Hepatocyte (in vitro differentiated cells): ENCODE data around the gene PTPRD.

ENCODE experiments used
- EZH2 ChIP-seq: fragments of 200-600 bp; sonication (generic); IDR thresholded peaks from 2 replicates; pipeline ENCODE4 v1.6.1; 2016; ENCODE audit warnings: antibody characterized with exemption, mild to moderate bottlenecking, borderline replicate concordance
- EZH2phosphoT487 ChIP-seq: fragments of 200-600 bp; sonication (generic); IDR thresholded peaks from one replicate; pipeline ENCODE4 v1.6.1; 2018; ENCODE audit warnings: antibody characterized with exemption, mild to moderate bottlenecking, low read depth, moderate library complexity; ENCODE audit not compliant: unreplicated experiment, severe bottlenecking
- TF ChIP-seq, protein P1 (sequence below): fragments of 200-600 bp; sonication (generic); IDR thresholded peaks from 2 replicates; pipeline ENCODE4 v1.5.1; 2016; ENCODE audit warnings: antibody characterized with exemption, mild to moderate bottlenecking; ENCODE audit not compliant: poor library complexity

DNA sequence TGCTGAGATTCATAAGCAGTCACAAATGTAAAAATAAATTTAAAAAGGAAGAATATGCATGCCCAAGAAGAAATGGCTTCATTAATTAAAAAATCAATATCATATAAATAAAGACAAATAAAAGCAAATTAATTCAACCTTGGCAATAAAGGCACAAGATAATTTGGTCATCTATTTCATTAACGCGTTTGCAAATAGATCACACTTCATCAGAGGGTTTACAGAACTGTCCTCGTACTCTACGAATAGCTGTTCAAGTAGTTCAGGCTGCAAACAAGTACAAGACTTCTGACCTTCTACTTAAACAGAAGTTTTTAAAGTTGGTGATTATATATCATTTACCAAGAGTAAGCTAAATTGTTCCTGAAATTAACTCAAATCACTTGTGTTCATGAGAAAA, 2038.0 kb downstream of the PTPRD start:
- TF ChIP-seq EZH2, result no peak
- TF ChIP-seq EZH2phosphoT487, result no peak
- TF ChIP-seq, protein P1, sequence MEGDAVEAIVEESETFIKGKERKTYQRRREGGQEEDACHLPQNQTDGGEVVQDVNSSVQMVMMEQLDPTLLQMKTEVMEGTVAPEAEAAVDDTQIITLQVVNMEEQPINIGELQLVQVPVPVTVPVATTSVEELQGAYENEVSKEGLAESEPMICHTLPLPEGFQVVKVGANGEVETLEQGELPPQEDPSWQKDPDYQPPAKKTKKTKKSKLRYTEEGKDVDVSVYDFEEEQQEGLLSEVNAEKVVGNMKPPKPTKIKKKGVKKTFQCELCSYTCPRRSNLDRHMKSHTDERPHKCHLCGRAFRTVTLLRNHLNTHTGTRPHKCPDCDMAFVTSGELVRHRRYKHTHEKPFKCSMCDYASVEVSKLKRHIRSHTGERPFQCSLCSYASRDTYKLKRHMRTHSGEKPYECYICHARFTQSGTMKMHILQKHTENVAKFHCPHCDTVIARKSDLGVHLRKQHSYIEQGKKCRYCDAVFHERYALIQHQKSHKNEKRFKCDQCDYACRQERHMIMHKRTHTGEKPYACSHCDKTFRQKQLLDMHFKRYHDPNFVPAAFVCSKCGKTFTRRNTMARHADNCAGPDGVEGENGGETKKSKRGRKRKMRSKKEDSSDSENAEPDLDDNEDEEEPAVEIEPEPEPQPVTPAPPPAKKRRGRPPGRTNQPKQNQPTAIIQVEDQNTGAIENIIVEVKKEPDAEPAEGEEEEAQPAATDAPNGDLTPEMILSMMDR, result no peak
